Measurements from ENCODE around the gene GRAMD1A. TPM values are rescaled to one million over a fixed set of nuclear protein-coding genes. Genes with fewer than 3 reads are reported as not detected.

The GRAMD1A gene
- total RNA-seq, 4 donors from 2014 or later: 27.8 to 55.3 (median 52.1) TPM

DNA sequence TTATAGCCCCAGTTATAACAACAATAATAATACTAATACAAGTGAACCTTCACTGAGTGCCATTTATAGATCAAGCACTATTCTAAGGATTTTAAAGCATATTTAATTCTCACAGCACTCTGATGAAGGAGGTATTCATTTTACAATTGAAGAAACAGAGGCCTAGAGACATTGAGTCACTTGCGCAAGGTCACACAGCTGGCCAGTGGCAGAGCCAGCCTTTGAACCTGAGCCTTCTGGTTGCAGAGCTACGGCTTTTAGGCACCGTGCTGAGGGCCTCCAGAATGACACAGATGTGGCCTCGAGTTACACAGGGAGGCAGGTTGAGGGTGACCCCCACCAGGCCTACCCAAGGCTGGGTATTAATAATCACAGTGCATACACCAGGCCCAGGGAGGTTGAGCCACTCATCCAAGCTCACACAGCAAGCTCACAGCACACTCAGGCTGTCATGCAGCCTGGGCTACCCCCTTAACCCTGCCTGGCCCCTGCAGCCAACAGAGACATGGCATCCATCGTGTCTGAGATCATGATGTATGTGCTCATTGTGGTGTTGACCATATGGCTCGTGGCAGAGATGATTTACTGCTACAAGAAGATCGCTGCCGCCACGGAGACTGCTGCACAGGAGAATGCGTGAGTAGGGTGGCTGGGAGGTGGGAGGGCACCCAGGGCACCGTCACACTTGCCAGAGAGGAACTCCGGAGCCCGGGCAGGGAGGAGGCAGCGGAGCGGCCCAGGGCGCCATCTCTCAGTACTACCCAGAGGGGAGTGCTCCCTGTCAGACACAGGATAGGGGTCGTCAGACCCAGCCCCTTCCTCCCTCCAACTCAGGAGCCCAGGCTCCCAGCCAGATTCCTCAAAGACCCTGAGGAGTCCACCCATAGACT is 38.7 kb downstream of the GRAMD1A start:
- H3K4me1 ChIP-seq: peaks cover 30 to 55% (median 52%) of the 10 kb centered on the region in 4 donors
- 51% methylated on average over 9 of the region's 17 CpGs for WGBS
- H3K27ac ChIP-seq (replicated peaks in 1 of 4): peak overlapping the region; percentile 31 to 73 (median 70)
- intact Hi-C loops (cut with DNase I): no loop called here
- no peaks in the 10 kb centered on the region for H3K9me3 ChIP-seq
- H3K27me3 ChIP-seq: peaks cover 0 to 27% (median 7%) of the 10 kb centered on the region in 4 donors
- TF ChIP-seq POLR2A (IDR thresholded peaks at IDR 0.05; ENCODE audit: low read depth): no peak
- no peak for TF ChIP-seq CTCF (IDR thresholded peaks at IDR 0.05)
- no peak for TF ChIP-seq EP300 (IDR thresholded peaks at IDR 0.05)
- TF ChIP-seq POLR2AphosphoS5 (IDR thresholded peaks at IDR 0.05): no peak
- no peak overlapping the region for H3K4me3 ChIP-seq
- H3K36me3 ChIP-seq: peaks cover 0 to 28% (median 9%) of the 10 kb centered on the region in 4 donors
- DNase-seq (ENCODE audit: extremely low spot score): no peak

DNA sequence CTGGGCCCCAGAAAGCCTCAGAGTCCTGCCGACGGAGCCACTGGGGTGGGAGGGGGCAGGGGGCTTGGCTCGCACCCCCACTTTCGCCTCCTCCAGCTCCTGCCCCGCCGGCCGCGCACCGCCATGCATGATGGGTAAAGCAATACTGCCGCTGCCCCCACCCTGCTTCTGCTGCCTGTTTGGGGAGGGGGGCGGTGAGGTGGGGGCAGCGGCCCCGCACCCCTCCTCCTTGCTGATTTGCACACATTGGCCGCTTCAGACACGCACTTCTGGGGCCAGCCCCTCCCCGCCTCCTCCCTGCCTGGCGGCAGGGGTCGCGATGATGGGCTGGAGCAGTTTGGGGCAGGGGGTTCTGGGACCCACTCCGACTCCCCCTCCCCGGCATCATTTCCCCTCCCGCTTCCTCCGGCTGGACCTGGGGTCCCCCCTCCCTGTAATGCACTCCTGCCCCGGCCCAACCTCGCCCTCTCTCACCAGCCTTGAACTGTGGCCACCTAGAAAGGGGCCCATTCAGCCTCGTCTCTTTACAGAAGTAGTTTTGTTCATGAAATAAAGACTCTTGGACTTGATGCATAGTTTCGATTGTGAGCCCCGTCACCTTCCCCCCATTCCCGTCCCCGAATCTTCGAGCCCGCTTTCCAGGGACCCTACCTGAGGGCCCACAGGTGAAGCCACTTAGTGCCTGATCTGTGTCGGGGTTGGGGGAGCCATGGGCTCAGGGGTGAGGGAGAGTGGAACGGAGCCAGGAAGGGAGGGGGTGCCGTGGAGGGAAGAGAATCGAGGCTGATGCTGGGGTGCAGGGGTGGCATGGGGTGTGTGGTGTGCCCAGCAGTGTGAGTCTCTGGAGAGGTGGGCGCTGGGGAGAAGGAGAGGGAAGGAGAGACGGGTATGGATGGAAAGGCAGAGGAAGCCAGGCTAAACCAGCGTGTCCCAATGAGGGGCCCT is 40.0 kb downstream of the GRAMD1A start:
- no peak for DNase-seq (ENCODE audit: extremely low spot score)
- Histone ChIP-seq H3K4me3 (peak overlapping the region; percentile 13 to 39 (median 26)), H3K27ac (replicated peaks in 1 of 4) (peak overlapping the region; percentile 56 to 73 (median 70)), H3K4me1 (peaks cover 30 to 63% (median 56%) of the 10 kb centered on the region in 4 donors), H3K36me3 (peaks cover 0 to 17% (median 2%) of the 10 kb centered on the region in 4 donors), H3K27me3 (peaks cover 0 to 27% (median 7%) of the 10 kb centered on the region in 4 donors), H3K9me3 (no peaks in the 10 kb centered on the region)
- intact Hi-C loops (cut with DNase I): no loop called here
- WGBS: 32% methylated on average over 29 of the region's 39 CpGs
- no peak for TF ChIP-seq POLR2AphosphoS5 (IDR thresholded peaks at IDR 0.05)
- TF ChIP-seq CTCF (IDR thresholded peaks at IDR 0.05): no peak
- TF ChIP-seq POLR2A (IDR thresholded peaks at IDR 0.05; ENCODE audit: low read depth): no peak
- TF ChIP-seq EP300 (IDR thresholded peaks at IDR 0.05): no peak

- peak overlapping the region; percentile 56 to 73 (median 70) for H3K27ac ChIP-seq (replicated peaks in 1 of 4)
- peak; percentile 97 for DNase-seq (ENCODE audit: extremely low spot score)
- intact Hi-C loops (cut with DNase I): no loop called here
These were observed 40.9 kb downstream of the GRAMD1A start for GRCh38 chr19:35040826-35041547.

More at GRCh38 chr19:35040826-35041547, 40.9 kb downstream of the GRAMD1A start:
- 35% methylated on average over 30 of the region's 36 CpGs for WGBS
- Histone ChIP-seq H3K27me3 (peaks cover 0 to 27% (median 7%) of the 10 kb centered on the region in 4 donors), H3K4me3 (peak overlapping the region; percentile 13 to 39 (median 26)), H3K9me3 (no peaks in the 10 kb centered on the region), H3K4me1 (peaks cover 30 to 67% (median 56%) of the 10 kb centered on the region in 4 donors), H3K36me3 (peaks cover 0 to 11% (median 2%) of the 10 kb centered on the region in 4 donors)
- peak; percentile 53 for TF ChIP-seq EP300 (IDR thresholded peaks at IDR 0.05)
- peak; percentile 48 to 76 for TF ChIP-seq POLR2AphosphoS5 (IDR thresholded peaks at IDR 0.05)
- no peak for TF ChIP-seq CTCF (IDR thresholded peaks at IDR 0.05)
- TF ChIP-seq POLR2A (IDR thresholded peaks at IDR 0.05; ENCODE audit: low read depth): no peak
